HEK293T (cell line): Measurements from ENCODE around the gene ZBED4.

Experiments
- ARNT ChIP-seq: fragments of 450-650 bp; IDR thresholded peaks from 2 replicates; pipeline ENCODE4 v1.6.1; 2017; ENCODE audit warnings: mild to moderate bottlenecking
- BHLHE40 ChIP-seq: fragments of 450-650 bp; IDR thresholded peaks from 2 replicates; pipeline ENCODE4 v1.6.1; 2016; ENCODE audit warnings: mild to moderate bottlenecking, moderate library complexity, borderline replicate concordance
- FOXM1 ChIP-seq: fragments of 450-650 bp; IDR thresholded peaks from 2 replicates; pipeline ENCODE4 v1.6.1; 2017; ENCODE audit warnings: mild to moderate bottlenecking, borderline replicate concordance
- HDGF ChIP-seq: fragments of 450-650 bp; IDR thresholded peaks from 2 replicates; pipeline ENCODE4 v1.6.1; 2017; ENCODE audit warnings: antibody characterized with exemption, borderline replicate concordance
- L3MBTL2 ChIP-seq: fragments of 450-650 bp; conservative IDR thresholded peaks from 2 replicates; pipeline ENCODE4 v1.6.1; 2016; ENCODE audit warnings: mild to moderate bottlenecking
- PKNOX1 ChIP-seq: fragments of 450-650 bp; IDR thresholded peaks from 2 replicates; pipeline ENCODE4 v1.6.1; 2016
- SP1 ChIP-seq: fragments of 450-650 bp; IDR thresholded peaks from 2 replicates; pipeline ENCODE4 v1.6.1; 2017
- SUZ12 ChIP-seq: fragments of 450-650 bp; IDR thresholded peaks from 2 replicates; pipeline ENCODE4 v1.6.1; 2016; ENCODE audit warnings: mild to moderate bottlenecking
- ZNF384 ChIP-seq: fragments of 450-650 bp; IDR thresholded peaks from 2 replicates; pipeline ENCODE4 v1.6.1; 2016

GRCh38 chr22:49858827-49859226 is 5.2 kb downstream of the ZBED4 start:
- no peak for TF ChIP-seq BHLHE40
- TF ChIP-seq L3MBTL2: no peak
- TF ChIP-seq FOXM1: no peak
- no peak for TF ChIP-seq HDGF
- TF ChIP-seq SP1: no peak
- no peak for TF ChIP-seq SUZ12
- TF ChIP-seq ZNF384: no peak
- TF ChIP-seq ARNT: no peak
- TF ChIP-seq PKNOX1: no peak
